ENCODE results near the gene PRDM16. TPM values are rescaled to one million over a fixed set of nuclear protein-coding genes. Genes with fewer than 3 reads are reported as not detected.

Gene PRDM16
- total RNA-seq, 1 donor from 2014 or later, result 0.07 TPM

DNA sequence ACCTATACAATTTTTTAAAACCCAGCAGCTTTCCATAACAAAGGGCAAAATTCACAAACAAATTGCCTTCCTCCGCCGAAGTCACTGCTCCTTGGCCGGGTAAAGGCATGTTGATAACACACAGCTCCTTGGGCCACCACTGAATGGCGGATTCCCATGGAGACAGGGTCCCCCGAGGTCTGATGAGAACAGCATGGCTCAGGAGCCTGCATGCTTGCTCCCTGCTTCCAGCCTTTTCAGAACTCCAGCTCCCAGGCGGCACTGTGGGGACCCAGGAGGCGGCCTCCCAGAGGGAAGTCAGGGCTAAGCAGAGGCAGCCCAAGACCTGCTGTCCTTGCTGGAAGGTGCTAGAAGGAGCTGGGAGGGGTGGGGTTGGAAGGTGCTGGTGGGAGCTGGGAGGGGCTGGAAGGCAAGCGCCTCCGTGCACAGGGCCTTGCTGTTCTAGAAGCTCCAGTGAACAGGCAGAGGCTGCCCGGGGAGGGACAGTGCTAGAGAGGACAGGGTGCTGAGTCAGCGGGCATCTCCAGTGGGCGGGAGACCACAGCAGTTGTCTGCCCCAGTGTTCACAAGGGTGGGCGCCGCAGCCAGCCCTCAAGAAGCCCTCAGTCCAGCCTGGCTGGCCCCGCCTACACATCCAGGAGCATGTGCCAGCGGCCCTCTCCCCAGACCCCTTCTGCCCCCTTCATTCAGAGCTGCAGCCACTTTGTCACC lies 35.1 kb downstream of the PRDM16 start:
- intact Hi-C loops (cut with micrococcal nuclease), result no loop called here

DNA sequence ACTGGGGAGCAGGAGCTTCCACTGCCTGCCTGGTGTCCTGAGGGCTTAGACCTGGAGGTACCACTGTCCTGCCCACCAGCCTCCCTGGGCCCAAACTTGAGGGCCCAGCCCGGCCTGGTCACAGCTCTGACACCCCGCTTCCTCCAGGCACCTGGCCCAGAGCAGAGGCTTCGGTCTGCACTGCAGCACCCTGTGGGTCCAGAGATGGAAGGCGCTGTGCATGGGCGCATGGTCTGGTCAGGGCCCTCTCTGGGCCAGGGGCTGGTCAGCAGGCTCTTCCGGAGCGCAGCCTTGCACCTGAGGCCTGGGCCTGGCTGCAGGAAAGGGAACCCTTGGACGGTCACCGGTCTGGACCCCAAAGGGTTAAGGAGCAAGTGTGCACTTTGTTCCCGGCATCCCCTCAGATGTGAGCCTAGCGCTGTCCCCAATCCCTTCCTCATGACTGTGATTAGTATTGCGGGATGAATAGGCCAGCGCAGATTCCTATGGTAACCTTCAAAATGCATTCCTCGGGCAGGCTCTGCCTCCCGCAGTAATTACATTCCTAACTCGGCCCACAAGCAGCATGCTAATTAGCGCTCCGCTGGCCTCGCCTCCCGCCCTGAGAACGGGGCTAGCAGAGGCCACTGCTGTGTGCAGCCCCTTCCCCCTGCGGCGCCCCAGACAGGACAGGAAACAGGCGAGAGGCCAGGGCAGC lies 36.3 kb downstream of the PRDM16 start:
- intact Hi-C loops (cut with micrococcal nuclease), result no loop called here

DNA sequence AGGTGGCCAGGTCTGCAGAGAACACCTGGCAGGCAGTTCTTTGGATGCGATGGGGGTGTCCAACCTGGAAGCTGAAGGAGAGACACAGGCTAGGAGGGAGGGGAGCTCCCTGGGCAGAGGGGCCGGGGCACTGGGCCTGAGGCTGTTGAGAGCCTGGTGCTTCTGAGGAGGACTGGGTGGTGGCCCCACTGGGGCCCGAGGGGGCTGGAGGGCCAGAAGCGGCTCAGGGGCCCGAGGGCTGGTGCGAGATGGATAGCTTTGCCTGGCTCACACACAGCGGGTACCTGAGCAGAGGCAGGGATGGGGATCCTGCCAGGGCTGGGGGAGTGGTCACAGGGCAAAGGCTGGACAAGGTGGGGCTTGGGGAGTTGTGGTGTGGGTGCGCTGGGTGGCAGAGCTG lies 37.2 kb downstream of the PRDM16 start:
- intact Hi-C loops (cut with micrococcal nuclease), result no loop called here

DNA sequence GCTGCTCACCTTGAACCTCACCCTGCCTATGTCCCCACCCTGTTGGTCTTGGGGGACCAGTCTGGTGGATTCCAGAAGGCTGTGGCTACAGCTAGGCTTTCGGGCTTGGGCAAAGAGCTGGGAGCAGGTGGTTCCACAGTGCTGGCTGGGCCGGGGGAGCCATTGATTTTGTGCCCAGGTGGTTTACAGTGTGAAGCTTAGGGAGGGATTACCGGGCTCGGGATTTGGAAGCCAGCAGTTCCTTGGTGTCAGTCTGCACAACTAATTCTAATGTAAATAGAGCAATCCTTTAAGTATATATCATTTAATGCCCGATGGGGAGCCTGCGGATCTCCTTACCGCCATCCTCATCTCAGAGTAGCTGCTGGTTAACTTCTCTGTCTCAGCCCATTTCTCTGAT lies 38.2 kb downstream of the PRDM16 start:
- intact Hi-C loops (cut with micrococcal nuclease), result no loop called here

DNA sequence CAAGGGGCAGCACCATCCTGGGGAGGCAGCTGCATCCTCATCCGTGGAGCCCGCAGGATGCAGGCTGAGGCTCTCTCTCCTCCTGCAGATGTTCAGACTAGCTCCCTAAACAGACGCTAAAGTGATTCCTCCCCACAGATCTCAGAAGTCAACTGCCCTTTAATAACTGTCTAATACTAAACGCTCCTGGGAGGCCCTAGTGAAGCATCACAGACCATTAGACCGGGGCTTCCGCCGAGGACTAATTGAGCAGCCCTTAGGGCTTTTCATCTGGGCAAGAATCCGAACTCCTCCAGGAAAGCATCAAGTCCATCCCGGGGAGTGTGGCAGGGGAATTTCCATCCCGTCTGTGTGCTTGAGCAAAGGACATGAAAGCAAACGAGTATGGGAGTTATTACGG lies 40.4 kb downstream of the PRDM16 start:
- intact Hi-C loops (cut with micrococcal nuclease), result no loop called here

DNA sequence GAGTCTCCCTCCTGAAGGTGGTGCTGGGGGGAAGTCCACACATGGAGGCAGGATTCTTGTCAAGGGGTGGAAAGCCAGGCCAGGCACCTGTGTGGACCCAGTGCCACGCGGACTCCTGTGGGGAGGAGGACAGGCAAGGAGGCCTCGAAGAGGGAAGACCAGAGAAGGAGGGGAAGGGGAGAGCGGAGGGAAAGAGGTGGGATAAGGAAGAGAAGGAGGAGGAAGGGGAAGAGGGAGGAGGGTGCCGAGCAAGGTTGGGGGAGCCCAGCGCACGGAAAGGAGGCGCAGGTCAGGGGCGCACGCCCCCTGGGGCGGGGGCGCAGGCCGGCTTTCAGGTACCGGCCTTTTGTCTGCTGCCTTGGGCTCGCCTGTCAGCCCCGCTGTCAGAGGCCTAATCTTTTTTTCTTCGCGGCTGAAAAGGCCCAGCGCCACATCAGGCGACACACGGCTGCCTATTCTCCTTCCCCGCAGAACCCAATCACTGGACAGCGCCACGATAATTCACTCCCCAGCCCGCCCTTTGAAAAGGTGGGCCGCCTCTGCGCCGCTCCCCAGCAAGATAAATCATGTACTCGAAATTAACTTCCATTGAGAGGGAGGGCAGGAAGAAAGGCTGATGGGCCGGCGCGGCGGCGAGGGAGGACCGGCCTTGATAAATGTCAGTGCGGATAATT lies 42.5 kb downstream of the PRDM16 start:
- intact Hi-C loops (cut with micrococcal nuclease), result no loop called here

DNA sequence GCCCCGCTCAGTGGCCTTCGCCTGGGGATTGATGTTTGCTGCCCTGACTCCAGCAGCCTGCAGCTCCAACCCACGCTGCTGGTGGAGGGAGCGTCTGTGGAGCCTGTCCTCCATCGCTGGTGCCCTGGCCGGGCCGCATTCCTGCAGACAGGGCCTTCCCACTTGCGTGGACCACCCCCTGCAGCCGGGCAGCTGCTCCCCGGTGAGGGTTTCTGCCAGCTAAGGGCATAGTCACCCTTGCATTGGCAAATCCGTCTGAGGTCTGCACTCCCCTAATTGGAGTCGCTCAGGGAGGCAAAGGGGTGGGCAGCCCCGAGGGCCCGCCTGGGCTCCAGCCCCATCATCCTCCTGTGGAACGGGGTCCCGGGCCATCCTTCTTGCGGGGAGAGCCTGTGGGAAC lies 43.5 kb downstream of the PRDM16 start:
- intact Hi-C loops (cut with micrococcal nuclease), result no loop called here

DNA sequence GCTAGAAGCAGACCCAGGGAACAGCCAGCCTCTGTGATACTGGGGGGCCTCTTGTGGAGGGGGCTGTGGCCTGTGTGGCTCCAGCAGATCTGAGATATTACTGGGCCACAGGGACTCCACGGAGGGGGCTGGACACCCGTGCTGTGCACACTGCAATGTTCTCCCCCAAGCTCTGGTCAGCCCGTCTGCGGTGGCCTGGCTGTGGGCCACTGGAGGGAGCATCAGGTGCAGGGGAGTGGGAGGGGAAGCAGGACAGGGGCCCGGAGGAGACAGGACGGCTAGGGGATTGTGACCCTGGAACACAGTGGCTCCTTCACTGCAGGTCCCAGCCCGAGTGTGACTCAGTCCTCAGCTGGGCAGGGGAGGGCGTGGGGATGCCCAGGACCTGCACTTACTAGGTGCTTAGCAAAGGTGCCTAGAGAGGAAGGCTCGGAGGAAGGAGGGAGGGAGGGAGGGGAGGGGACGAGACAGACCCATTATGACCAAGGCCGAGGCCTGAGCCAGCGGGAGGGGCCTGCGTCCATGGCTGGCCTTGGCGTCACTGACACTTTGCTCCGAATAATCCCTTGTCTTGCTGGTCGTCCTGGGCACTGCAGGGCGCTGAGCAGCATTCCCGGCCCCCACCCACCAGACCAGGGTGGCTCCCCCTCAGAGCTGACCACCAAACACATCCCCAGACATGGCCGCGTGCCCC lies 44.2 kb downstream of the PRDM16 start:
- intact Hi-C loops (cut with micrococcal nuclease), result no loop called here

DNA sequence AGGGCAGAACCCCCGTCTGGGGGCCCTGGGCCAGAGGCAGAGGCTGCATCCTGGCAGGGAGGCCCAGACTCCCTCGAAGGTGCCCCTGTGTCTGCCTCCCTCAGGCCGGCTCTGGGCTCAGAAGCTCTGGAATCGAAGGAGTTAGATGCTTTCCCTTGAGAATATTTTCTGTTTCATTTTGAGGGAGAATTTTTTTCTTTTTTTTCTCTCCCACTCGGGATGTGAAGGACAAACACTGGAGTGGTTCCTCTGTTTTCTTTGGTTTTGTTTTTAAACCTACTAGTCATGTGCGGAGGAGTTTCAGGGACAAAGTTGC lies 44.7 kb downstream of the PRDM16 start:
- intact Hi-C loops (cut with micrococcal nuclease), result no loop called here

DNA sequence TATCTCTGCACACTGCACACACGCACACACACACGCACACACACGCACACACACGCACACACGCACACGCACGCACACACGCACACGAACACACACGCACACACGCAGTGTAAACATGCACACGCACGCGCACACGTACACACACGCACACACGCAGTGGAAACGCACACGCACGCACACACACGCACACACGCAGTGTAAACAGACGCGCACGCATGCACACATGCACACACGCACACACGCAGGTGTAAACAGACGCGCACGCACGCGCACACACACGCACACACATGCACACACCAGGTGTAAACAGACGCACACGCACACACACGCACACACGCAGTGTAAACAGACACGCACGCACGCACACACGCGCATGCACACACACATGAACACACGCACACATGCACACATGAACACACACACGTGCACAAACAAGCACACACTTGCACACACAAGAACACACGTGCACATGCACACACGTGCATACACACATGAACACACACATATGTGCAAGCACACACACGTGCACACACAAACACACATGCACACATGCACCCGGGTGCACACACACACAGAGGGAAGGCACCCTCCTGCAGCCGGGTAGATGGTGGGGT lies 45.2 kb downstream of the PRDM16 start:
- intact Hi-C loops (cut with micrococcal nuclease), result no loop called here

DNA sequence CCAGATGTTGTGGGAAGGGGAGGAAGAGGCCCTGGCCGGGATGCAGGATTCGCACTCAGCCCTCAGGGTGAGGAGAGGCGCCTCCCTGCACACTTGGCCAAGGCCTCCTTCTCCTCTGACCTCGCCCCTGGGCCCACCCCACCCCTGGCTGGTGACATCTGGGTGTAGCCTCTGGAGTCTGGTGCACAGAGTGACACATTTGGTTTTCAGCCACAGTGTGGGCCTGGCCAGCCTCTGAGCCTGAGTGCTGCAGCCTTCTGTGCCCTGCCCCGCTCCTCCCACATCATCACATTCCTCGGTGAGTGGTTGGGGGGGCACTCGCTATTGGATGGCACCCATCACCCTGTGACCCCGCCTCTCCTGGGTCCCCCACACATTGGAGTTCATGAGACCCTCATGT lies 45.8 kb downstream of the PRDM16 start:
- intact Hi-C loops (cut with micrococcal nuclease), result no loop called here

DNA sequence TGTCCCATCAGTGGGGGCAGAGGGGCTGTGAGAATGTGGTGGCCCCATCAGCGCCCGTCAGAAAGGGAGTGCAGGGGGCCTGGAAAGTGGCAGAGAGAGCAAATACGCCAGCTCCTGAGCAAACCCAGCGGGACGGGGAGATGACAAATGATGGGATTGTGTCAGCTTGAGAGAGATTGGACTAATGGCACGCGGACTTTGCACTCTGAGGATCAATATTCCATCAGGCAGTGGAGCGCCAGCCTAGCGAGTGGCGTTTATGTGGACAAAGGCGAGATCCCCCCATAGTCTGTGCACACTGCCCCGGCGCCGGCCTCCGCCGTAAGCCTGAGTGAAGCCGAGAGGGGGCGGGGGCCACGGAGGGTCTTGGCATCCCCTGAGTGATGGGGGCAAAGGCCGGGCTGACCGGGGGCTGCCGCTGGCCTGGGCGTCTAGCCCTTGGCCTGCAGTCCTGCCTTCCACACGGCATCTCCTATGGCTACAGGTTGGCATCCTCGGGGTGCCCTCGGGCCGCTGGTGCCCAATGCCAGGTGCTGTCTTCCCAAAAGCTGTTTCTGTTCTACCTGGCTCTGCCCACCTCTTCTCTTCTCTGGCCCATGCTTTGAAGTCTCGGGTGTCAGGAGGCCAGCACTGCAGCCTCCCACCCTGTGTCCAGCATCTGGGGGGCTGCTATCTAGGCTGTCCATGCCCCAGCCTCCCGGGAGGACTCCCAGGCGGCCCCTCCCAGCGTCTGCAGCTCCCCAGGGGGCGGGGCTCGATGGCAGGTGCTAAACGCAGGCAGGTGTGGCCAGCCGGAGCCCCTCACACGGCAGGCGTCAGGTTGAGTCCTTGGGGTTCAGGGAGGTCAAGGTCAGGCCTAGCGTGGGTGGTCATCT lies 46.5 kb downstream of the PRDM16 start:
- intact Hi-C loops (cut with micrococcal nuclease), result no loop called here

DNA sequence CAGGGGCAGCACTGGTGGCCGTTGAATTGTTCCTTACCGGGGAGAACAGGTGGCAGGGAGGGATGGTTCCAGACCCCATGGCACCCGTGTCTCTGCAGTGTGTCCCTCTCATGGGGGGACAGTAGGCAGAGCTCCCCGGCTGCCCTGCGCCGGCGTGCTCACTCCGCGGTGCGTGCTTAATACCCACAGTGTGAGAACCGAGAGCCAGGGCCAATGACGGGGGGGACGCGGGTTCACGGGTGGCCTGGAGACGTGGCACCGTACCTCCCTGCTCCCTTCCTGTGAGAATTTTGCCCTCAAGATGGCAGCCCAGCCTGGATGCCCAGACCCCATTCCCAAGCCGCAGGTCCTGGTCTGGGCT lies 47.1 kb downstream of the PRDM16 start:
- intact Hi-C loops (cut with micrococcal nuclease), result no loop called here

DNA sequence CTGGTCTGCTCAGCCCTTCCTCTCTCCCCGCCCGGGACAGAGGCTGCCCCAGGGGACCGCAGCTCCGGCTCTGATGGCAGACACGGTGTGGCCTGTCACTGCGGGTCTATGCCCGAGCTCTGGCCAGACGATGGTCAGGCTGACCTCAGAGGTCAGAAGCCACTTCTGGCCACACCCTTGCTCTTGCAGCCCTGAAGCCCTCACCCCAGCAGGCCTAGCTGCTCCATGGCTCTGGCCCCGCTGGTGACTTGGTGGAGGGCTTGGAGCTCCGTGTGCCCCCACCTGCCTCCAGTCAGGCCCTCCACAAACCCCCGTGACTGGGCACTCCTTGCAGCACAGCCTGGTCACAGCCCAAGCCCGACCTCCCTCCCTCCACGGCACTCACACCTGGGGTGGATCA lies 47.6 kb downstream of the PRDM16 start:
- intact Hi-C loops (cut with micrococcal nuclease), result no loop called here

DNA sequence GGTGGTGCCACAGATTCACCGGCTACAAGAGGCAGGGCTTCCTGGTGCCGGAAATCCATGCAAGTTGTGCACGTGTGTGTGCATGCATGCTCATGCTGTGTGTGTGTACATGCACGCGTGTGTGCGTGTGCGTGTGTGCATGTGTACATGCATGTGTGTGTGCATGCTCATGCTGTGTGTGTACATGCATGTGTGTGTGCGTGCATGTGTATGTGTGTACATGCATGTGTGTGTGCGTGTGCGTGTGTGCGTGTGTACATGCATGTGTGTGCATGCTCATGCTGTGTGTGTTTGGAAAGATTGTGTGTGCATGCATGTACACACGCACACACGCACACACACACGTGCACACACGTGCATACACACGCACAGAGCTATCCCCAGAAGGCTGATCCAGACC lies 48.9 kb downstream of the PRDM16 start:
- intact Hi-C loops (cut with micrococcal nuclease), result no loop called here

DNA sequence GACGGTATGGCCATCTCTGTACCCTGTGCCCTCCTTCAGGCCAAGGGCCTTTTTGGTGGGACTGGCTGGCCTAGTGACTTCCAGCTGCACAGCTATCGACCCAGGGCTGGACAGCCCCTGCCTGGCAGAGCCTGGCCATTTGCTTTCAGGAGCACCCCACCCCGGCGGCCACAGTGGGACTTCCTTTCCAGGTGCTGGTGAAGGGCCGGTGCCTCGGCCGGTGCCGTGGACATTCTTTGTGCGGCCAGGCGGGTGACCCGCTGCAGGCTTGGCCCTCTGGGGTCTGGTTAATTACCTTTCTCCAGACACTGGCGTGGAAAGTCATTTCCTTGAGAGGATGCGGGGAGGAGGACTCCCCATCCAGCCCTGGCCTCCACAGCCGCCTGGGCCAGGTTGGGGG lies 50.1 kb downstream of the PRDM16 start:
- intact Hi-C loops (cut with micrococcal nuclease), result no loop called here

DNA sequence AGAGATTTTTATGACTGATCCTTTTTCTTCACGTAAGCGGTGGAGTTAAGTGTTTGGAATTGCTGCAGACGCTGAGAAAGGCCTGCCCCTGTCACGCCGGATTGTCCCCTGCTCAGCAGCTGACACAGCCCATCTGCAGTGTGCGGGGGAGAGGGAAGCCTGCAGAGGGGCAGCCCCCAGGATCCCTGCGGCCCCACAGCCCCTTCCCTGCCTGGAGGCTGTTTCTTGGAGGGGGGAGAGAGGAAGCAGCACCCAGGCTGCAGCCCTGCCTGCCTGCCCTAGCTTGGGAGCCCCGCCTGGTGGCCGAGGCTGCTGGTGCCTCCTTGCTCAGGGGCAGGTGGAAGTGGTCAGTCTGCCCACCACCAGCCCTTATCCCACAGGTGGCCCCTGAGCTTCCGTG lies 50.7 kb downstream of the PRDM16 start:
- intact Hi-C loops (cut with micrococcal nuclease), result no loop called here

DNA sequence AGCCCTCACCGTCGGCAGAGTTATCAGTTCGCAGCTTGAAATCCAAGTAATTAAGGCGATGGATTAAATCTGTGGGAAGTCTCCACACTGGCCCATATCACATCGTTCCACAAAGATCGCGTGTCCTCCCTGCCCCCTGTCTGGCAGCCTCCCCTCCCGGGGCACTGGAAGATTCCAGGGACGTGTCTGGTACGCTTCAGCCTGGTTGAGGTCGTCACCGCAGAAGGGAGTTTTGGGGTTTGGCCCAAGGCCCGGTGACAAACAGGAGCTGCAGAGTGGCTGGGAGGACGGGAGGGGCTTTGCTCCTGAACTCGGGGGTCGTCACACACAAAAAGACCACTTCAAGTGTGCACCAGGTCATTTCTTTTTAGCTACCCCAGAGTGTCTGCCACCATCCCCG lies 51.1 kb downstream of the PRDM16 start:
- intact Hi-C loops (cut with micrococcal nuclease), result no loop called here

DNA sequence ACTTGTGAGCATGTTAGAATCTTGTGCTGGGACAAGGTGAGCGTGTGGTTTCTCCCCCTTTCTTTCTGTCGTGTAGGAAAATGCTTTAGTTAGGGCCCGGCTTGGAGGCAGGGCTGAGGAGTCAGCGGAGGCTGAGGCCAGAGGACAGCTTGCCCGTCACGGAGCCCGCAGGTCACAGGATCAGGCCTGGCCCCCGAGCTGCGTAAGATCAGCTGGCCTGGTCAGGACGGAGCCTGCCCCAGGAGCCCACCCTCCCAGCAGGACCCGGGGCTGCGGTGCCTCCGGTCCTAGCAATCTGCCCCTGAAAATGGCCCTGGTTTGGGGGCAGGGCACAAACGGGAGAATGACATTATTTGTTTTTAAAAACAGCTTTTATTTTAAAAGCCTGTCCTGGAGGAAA lies 52.0 kb downstream of the PRDM16 start:
- intact Hi-C loops (cut with micrococcal nuclease), result no loop called here

DNA sequence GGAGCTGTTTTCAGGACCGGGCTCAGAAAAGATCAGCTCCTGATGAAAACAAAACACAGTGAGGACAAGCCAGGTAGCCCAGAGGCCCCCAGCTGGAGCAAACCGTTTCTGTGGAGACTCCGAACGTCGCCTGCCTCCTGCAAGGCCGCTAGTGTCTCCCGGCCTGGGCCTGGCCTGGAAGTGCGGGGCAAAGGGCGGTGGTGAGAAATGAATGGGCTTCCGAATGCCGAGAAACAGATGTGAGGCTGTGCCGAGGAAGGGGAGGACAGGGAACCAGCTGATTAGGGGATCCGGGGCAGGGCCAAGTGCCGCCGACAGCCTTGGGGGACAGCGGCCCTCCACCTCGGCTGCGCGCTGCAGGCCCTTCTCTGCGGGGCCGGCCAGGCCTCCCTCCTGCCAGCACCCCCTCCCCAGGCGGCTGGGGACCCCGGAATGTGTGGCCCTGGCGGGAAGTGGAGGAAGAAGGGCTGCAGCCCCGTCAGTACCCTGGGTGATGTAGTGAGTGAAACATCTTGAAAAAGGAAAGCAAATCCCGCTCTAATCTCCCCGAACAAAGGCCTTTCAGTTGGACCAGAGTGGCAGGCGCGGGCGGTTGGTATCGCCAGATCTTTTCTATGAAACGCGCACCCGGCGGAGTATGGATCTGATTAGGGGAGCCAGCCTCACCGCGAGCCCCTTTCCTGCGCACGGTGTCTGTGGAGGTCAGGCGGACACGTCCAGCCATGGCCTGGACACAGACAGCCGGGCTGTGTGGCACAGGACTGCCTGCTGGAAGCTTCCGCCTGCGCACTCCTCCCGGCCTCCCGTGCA lies 52.6 kb downstream of the PRDM16 start:
- intact Hi-C loops (cut with micrococcal nuclease), result no loop called here

Measured in T-helper 1 cell treated with Interleukin-12 subunit alpha and Interleukin-12 subunit beta and Interleukin-4 antibody, amounts not matched to agents 30 ng/mL and 1 ng/mL, for 36 hours (primary cell).